ENCODE results near the gene ZC3H7B.
"Not testable (repeated sequence)": the region's sequence is repeated elsewhere in the genome, so short reads cannot be mapped to it uniquely, and the experiment has no call there.

ZC3H7B gene

GRCh38 chr22:41301085-41302020, at the start of gene ZC3H7B:
ZC3H7B (plus strand) TSS chr22:41301525; CDS start chr22:41320661, 19,136 bp downstream.
- peak; percentile 95 for DNase-seq (ENCODE audit: low spot score)

GRCh38 chr22:41252365-41252764, 49.0 kb upstream of the ZC3H7B start:
- no peak for DNase-seq (ENCODE audit: low spot score)

- no peak for DNase-seq (ENCODE audit: low spot score)
These were observed 47.1 kb upstream of the ZC3H7B start for GRCh38 chr22:41254230-41254629.

GRCh38 chr22:41256254-41257253, 44.8 kb upstream of the ZC3H7B start:
- DNase-seq (ENCODE audit: low spot score), result peak; percentile 72

GRCh38 chr22:41257696-41258095, 43.6 kb upstream of the ZC3H7B start:
- DNase-seq (ENCODE audit: low spot score), result no peak

GRCh38 chr22:41259756-41260155, 41.6 kb upstream of the ZC3H7B start:
- DNase-seq (ENCODE audit: low spot score), result not testable (repeated sequence)

- DNase-seq (ENCODE audit: low spot score), result no peak
These were observed 40.5 kb upstream of the ZC3H7B start for GRCh38 chr22:41260871-41261270.

GRCh38 chr22:41261541-41262249, 39.6 kb upstream of the ZC3H7B start:
- no peak for DNase-seq (ENCODE audit: low spot score)

GRCh38 chr22:41262250-41262765, 39.0 kb upstream of the ZC3H7B start:
- no peak for DNase-seq (ENCODE audit: low spot score)

GRCh38 chr22:41263704-41264103, 37.6 kb upstream of the ZC3H7B start:
- DNase-seq (ENCODE audit: low spot score), result no peak

GRCh38 chr22:41264408-41264941, 36.9 kb upstream of the ZC3H7B start:
- DNase-seq (ENCODE audit: low spot score), result no peak

GRCh38 chr22:41267958-41268357, 33.4 kb upstream of the ZC3H7B start:
- no peak for DNase-seq (ENCODE audit: low spot score)

- DNase-seq (ENCODE audit: low spot score), result no peak
These were observed 29.5 kb upstream of the ZC3H7B start for GRCh38 chr22:41271787-41272186.

- no peak for DNase-seq (ENCODE audit: low spot score)
These were observed 28.2 kb upstream of the ZC3H7B start for GRCh38 chr22:41273128-41273527.

GRCh38 chr22:41274856-41275255, 26.5 kb upstream of the ZC3H7B start:
- no peak for DNase-seq (ENCODE audit: low spot score)

GRCh38 chr22:41280065-41280464, 21.3 kb upstream of the ZC3H7B start:
- no peak for DNase-seq (ENCODE audit: low spot score)

- no peak for DNase-seq (ENCODE audit: low spot score)
These were observed 20.5 kb upstream of the ZC3H7B start for GRCh38 chr22:41280854-41281253.

GRCh38 chr22:41284465-41284864, 16.9 kb upstream of the ZC3H7B start:
- DNase-seq (ENCODE audit: low spot score), result no peak

- peak; percentile 92 for DNase-seq (ENCODE audit: low spot score)
These were observed 15.9 kb upstream of the ZC3H7B start for GRCh38 chr22:41285441-41285819.

- peak; percentile 96 for DNase-seq (ENCODE audit: low spot score)
These were observed 15.3 kb upstream of the ZC3H7B start, which contains the start of gene RANGAP1 for GRCh38 chr22:41285820-41286638. RANGAP1 (minus strand) TSS chr22:41286187; CDS start chr22:41281044, 5,143 bp downstream.
